Epithelial cell of esophagus (primary cell): Measurements from ENCODE around the gene RNF4.

Experiments
- DNase-seq: peaks from one replicate; pipeline ENCODE4 v3.0.0; 2010; ENCODE audit warnings: low read depth
- H3K4me3 ChIP-seq: 2 replicates; pipeline ENCODE4 v1.5.1; 2011; ENCODE audit warnings: mild to moderate bottlenecking, low read length, control low read depth
- TF ChIP-seq, protein P1 (sequence below): IDR thresholded peaks from 2 replicates; pipeline ENCODE4 v1.5.1; 2011; ENCODE audit warnings: low read depth, mild to moderate bottlenecking, low read length, control low read depth, inconsistent platforms; ENCODE audit not compliant: insufficient read depth; ENCODE audit errors: missing control alignments

Gene RNF4

DNA sequence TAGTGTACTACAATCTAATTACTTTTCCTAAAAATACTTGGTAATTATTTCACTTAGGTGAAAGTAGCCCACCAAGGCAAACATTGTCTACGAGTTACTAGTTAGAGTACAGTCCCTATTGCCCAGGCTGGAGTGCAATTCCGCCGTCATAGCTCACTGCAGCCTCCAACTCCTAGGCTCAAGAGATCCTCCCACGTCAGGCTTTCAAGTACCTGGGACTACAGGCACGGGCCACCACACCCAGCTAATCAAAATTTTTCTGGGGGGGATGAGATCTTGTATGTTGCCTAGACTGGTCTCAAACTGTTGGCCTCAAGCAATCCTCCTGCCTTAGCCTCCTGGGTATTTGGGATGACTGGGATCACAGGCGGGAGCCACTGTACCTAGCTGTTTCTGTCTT lies 89.4 kb downstream of the RNF4 start:
- TF ChIP-seq, protein P1, sequence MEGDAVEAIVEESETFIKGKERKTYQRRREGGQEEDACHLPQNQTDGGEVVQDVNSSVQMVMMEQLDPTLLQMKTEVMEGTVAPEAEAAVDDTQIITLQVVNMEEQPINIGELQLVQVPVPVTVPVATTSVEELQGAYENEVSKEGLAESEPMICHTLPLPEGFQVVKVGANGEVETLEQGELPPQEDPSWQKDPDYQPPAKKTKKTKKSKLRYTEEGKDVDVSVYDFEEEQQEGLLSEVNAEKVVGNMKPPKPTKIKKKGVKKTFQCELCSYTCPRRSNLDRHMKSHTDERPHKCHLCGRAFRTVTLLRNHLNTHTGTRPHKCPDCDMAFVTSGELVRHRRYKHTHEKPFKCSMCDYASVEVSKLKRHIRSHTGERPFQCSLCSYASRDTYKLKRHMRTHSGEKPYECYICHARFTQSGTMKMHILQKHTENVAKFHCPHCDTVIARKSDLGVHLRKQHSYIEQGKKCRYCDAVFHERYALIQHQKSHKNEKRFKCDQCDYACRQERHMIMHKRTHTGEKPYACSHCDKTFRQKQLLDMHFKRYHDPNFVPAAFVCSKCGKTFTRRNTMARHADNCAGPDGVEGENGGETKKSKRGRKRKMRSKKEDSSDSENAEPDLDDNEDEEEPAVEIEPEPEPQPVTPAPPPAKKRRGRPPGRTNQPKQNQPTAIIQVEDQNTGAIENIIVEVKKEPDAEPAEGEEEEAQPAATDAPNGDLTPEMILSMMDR, result no peak
- DNase-seq, result no peak

DNA sequence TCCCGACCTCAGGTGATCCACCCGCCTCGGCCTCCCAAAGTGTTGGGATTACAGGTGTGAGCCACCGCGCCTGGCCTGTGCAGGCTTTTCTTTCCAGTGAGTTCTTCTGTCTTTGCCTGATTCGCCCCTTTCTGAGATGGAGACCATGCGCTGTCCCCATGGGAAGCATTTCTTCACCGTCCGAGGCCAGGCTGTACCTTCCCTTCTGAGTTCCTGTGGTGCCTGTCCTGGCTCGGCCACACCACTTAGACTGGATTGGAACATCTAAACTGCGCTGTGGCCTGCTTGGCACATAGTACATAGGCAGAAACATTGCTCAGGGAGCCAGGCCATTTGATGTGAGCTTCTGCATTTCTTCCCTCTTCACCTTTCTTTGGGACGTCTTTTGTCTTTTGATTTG lies 91.3 kb downstream of the RNF4 start:
- TF ChIP-seq, protein P1, result no peak

More for the DNA sequence above, 89.4 kb downstream of the RNF4 start:
- H3K4me3 ChIP-seq, result no peak overlapping the region

More for the DNA sequence above, 91.3 kb downstream of the RNF4 start:
- no peak for DNase-seq
- H3K4me3 ChIP-seq, result no peak overlapping the region
